MM.1S (cell line): ENCODE results near the gene TMPRSS15.

Experiments used
- DNase-seq: peaks from one replicate; pipeline ENCODE4 v3.0.0-alpha.2; 2015
- H2AFZ ChIP-seq: fragments of 300-600 bp; sonication (generic); 2 replicates; pipeline ENCODE4 v1.6.0; 2016; ENCODE audit warnings: antibody characterized with exemption, low read length
- H3F3A ChIP-seq: fragments of 300-600 bp; sonication (generic); 2 replicates; pipeline ENCODE4 v1.6.1; 2016; ENCODE audit warnings: mild to moderate bottlenecking, antibody characterized with exemption, low read length, moderate library complexity, mixed read lengths; ENCODE audit not compliant: insufficient read depth
- H3K27ac ChIP-seq: fragments of 300-600 bp; sonication (generic); 2 replicates; pipeline ENCODE4 v1.5.1; 2016; ENCODE audit warnings: mild to moderate bottlenecking, low read length
- H3K27me3 ChIP-seq: fragments of 300-600 bp; sonication (generic); replicated peaks from 2 replicates; pipeline ENCODE4 v1.6.0; 2016; ENCODE audit warnings: low read length; ENCODE audit not compliant: insufficient read depth
- H3K36me3 ChIP-seq: fragments of 300-600 bp; sonication (generic); replicated peaks from 2 replicates; pipeline ENCODE4 v1.6.1; 2016; ENCODE audit warnings: mild to moderate bottlenecking, low read length, mixed read lengths; ENCODE audit not compliant: insufficient read depth
- H3K4me1 ChIP-seq: fragments of 300-600 bp; sonication (generic); 2 replicates; pipeline ENCODE4 v1.6.1; 2016; ENCODE audit warnings: low read length, mixed read lengths
- H3K4me2 ChIP-seq: fragments of 300-600 bp; sonication (generic); 2 replicates; pipeline ENCODE4 v1.6.0; 2016; ENCODE audit warnings: low read depth, low read length
- H3K4me3 ChIP-seq: fragments of 300-600 bp; sonication (generic); 2 replicates; pipeline ENCODE4 v1.5.1; 2016; ENCODE audit warnings: low read length, mixed read lengths
- H3K79me2 ChIP-seq: fragments of 300-600 bp; sonication (generic); 2 replicates; pipeline ENCODE4 v1.6.1; 2016; ENCODE audit warnings: mixed run types, low read length, mixed read lengths
- H3K9ac ChIP-seq: fragments of 300-600 bp; sonication (generic); 2 replicates; pipeline ENCODE4 v1.6.1; 2016; ENCODE audit warnings: low read length, mixed read lengths
- H3K9me2 ChIP-seq: fragments of 300-600 bp; sonication (generic); replicated peaks from 2 replicates; pipeline ENCODE4 v1.6.1; 2016; ENCODE audit warnings: mild to moderate bottlenecking, low read length, mixed read lengths; ENCODE audit not compliant: insufficient read depth
- H3K9me3 ChIP-seq: fragments of 300-600 bp; sonication (generic); replicated peaks from 2 replicates; pipeline ENCODE4 v1.6.1; 2016; ENCODE audit warnings: mild to moderate bottlenecking, low read length, mixed read lengths; ENCODE audit not compliant: insufficient read depth
- H4K20me1 ChIP-seq: fragments of 300-600 bp; sonication (generic); 2 replicates; pipeline ENCODE4 v1.6.1; 2016; ENCODE audit warnings: mild to moderate bottlenecking, low read length, moderate library complexity, mixed read lengths; ENCODE audit not compliant: insufficient read depth
- CTCF ChIP-seq: fragments of 300-600 bp; sonication (generic); IDR thresholded peaks from 2 replicates; pipeline ENCODE4 v1.5.1; 2016; ENCODE audit warnings: antibody characterized with exemption, low read length, mixed read lengths
- EZH2 ChIP-seq: fragments of 300-600 bp; sonication (generic); optimal IDR thresholded peaks from 2 replicates; pipeline ENCODE3; 2017; ENCODE audit warnings: low read depth, mild to moderate bottlenecking, antibody characterized with exemption, low read length, mixed read lengths
- EZH2phosphoT487 ChIP-seq: fragments of 300-600 bp; sonication (generic); IDR thresholded peaks from 2 replicates; pipeline ENCODE4 v1.6.1; 2018; ENCODE audit warnings: antibody characterized with exemption, low read length

TMPRSS15 gene

DNA sequence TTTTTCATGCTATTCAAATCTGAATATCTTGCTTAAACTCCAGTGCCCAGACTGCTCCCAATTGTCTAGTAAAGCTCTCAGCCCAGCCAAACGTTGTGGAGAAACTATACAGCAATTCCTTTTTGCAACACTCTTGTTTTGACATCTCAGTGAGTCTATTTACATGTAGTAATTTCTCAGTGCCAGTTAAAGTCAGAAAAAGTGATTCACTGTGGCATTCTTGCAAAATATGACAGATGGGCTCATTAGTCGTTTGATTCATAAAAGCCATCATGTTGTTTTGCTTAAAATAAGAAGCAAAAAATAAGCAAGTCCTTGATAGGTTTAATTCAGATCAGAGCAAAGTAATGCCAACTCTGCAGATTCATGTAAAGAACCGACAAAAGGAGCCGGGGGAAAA, 20.7 kb upstream of the TMPRSS15 start:
- H3K79me2 ChIP-seq = no peaks in the 10 kb centered on the region
- no peak for TF ChIP-seq EZH2
- TF ChIP-seq EZH2phosphoT487 = no peak
- no peak for TF ChIP-seq CTCF
- H3K27ac ChIP-seq = no peak overlapping the region
- no peaks in the 10 kb centered on the region for H3K9me2 ChIP-seq
- no peak overlapping the region for H3K9ac ChIP-seq
- DNase-seq = no peak
- no peaks in the 10 kb centered on the region for H3K9me3 ChIP-seq
- no peaks in the 10 kb centered on the region for H3F3A ChIP-seq
- no peak overlapping the region for H2AFZ ChIP-seq
- no peaks in the 10 kb centered on the region for H3K4me1 ChIP-seq
- H3K4me3 ChIP-seq = no peak overlapping the region
- H3K4me2 ChIP-seq = no peak overlapping the region
- no peaks in the 10 kb centered on the region for H4K20me1 ChIP-seq
- H3K36me3 ChIP-seq = no peaks in the 10 kb centered on the region
- H3K27me3 ChIP-seq = no peaks in the 10 kb centered on the region

DNA sequence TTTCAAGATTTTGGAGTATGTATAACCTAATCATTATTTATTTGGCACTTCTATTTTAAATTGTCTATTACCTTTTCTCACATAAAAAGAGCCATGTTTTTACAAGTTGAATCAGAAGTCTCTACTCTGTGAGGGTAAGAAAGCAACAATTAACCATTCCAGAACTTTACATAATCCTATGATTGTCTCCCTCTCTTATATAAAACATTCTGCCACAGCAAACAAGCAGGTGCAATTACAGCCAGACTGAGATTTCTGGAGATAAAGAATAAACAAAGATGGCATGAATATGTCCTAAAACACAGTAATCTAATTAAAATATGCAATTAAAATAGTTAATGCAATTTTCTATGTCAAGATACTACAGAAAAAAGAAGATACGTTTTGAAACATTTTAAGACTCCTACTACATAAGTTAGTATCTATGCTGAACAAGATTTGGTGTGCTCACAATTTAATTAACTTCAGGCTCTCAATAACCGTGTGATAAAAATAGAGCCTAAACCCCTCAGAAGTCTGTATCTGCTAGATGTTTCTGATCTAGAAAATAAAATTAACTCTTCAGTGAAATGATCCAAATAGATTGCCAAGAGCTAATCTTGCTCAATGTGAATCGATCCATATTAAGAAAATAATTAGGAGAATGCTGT, 13.7 kb upstream of the TMPRSS15 start:
- H3K36me3 ChIP-seq = no peaks in the 10 kb centered on the region
- H3K9me3 ChIP-seq = no peaks in the 10 kb centered on the region
- H3K27ac ChIP-seq = no peak overlapping the region
- H3K79me2 ChIP-seq = no peaks in the 10 kb centered on the region
- H3K27me3 ChIP-seq = no peaks in the 10 kb centered on the region
- no peak for TF ChIP-seq EZH2
- TF ChIP-seq CTCF = no peak
- TF ChIP-seq EZH2phosphoT487 = no peak
- no peak overlapping the region for H3K4me2 ChIP-seq
- H3K4me3 ChIP-seq = no peak overlapping the region
- H3K9ac ChIP-seq = no peak overlapping the region
- H3K9me2 ChIP-seq = no peaks in the 10 kb centered on the region; the same call in 1 of the 2 replicates
- H3F3A ChIP-seq = no peaks in the 10 kb centered on the region
- H4K20me1 ChIP-seq = no peaks in the 10 kb centered on the region
- no peak for DNase-seq
- H2AFZ ChIP-seq = no peak overlapping the region
- H3K4me1 ChIP-seq = no peaks in the 10 kb centered on the region

GRCh38 chr21:18411565-18411964, 8.0 kb upstream of the TMPRSS15 start:
- no peaks in the 10 kb centered on the region for H4K20me1 ChIP-seq
- no peaks in the 10 kb centered on the region for H3F3A ChIP-seq
- H3K9me3 ChIP-seq = no peaks in the 10 kb centered on the region
- H2AFZ ChIP-seq = no peak overlapping the region
- no peak for DNase-seq
- H3K79me2 ChIP-seq = no peaks in the 10 kb centered on the region
- H3K4me2 ChIP-seq = no peak overlapping the region
- TF ChIP-seq CTCF (no peak), EZH2phosphoT487 (no peak), EZH2 (no peak)
- no peaks in the 10 kb centered on the region for H3K36me3 ChIP-seq
- H3K9me2 ChIP-seq = no peaks in the 10 kb centered on the region; the same call in 1 of the 2 replicates
- no peak overlapping the region for H3K9ac ChIP-seq
- H3K4me3 ChIP-seq = no peak overlapping the region
- no peak overlapping the region for H3K27ac ChIP-seq
- H3K27me3 ChIP-seq = no peaks in the 10 kb centered on the region
- no peaks in the 10 kb centered on the region for H3K4me1 ChIP-seq
